Measurements from ENCODE around the gene BYSL.
A peak's percentile ranks its signal among the peaks of the same experiment; 100 is the strongest.
"Not testable (repeated sequence)": the region's sequence is repeated elsewhere in the genome, so short reads cannot be mapped to it uniquely, and the experiment has no call there.

BYSL gene

DNA sequence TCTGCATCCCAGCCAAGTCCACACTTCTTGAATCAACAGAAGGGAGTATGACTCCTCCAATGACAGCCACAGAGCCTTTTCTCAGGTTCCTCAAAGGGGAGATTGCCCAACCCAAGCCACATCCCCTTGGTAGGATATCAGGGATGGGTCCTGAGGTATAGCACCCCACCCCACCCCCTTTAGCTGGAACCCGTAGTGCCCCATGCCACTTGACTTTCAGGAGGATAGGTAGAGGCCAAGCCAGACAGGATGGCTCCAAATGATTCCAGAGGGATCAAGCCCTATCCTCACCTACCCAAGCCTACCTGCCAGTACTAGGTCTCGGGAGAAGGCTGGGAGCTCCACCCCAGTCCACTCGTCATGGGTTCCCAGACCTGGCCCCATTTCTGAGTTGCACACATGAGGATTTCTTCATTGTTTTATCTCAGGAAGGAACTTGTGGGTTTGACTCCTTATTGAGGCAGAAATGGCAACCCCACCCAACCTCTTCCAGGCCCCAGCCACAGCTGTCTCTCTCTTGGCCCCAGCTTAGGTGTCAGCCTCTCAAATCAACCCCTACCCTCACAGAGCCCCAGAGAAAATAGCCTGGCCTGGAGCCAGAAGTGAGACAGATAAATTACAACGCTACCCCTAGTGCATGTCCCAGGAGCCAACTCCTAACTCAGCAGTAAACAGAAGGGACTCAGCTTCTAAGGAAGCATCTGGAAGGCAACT, 16.7 kb downstream of the BYSL start:
- DNase-seq (ENCODE audit: insufficient read length) = no peak
- FAIRE-seq = no peak

DNA sequence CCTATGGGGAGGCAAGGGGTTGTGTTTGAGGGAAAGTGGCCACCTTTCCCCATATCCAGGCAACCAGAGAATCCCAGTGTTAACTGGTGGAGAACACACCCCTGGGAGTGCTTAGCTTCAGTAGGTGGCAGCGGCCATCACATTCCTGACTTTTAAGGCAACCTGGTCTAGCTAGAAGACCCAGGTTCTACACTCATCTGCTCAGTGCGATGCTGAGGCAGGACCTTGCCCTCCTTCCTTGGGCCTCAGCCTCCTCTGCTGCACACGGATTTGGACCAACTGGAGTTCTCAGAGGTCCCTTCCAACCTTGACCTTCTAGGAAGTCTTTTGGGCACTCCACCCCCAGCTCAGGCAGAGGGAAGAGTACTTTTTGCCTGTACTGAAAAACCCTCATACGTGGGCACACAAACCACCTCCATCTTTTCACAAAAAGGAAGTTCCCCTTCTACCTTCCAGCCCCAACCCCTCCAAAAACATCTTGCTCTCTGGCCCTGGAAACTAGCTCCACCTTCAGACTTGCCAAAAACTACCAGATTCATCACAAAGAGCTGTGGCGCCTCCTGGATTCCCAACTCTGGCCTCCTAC, 17.4 kb downstream of the BYSL start:
- no peak for TF ChIP-seq POLR2AphosphoS5 (IDR thresholded peaks at IDR 0.05; ENCODE audit: low read depth, low read length)
- TF ChIP-seq TAF1 (IDR thresholded peaks at IDR 0.05; ENCODE audit: borderline replicate concordance, low read depth, low read length) = no peak
- TF ChIP-seq POLR2A (IDR thresholded peaks at IDR 0.05; ENCODE audit: low read depth, low read length) = no peak
- DNase-seq (ENCODE audit: insufficient read length) (no peak), FAIRE-seq (no peak)

More for the DNA sequence above, 16.7 kb downstream of the BYSL start:
- TF ChIP-seq TAF1 (IDR thresholded peaks at IDR 0.05; ENCODE audit: borderline replicate concordance, low read depth, low read length) = no peak

DNA sequence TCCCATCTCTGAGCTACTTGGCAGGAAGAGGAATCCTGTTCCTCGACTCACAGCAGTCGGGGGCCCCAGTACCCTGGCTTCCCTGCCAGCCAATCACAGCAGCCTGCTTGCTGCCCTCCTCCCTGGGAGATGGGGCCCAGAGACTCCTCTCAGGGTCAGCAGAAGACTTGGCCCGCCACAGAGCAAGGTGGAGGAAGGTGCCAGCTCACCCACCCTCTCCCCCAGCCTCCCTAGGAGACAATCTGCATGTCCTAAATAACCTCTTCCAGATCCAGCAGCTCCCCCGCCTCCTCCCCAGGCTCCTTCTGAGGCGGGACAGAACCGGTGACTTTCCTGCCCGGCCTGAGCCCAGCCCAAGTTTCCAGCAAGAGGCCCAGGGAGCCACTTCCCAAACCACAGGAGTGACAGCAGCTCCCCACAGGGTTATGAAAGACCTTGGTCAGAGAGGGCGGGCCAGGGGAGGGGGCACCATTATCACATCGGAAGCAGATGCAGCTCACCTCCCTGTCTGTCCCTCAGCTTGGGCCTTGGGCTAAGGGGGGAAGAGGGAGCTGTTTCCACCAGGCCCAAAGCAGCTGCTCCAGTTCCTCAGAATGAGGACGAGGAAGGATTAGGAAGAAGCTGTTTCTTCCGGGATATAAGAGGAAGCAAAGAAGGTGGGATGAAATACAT, 18.0 kb downstream of the BYSL start:
- no peak for TF ChIP-seq TAF1 (IDR thresholded peaks at IDR 0.05; ENCODE audit: borderline replicate concordance, low read depth, low read length)
- no peak for TF ChIP-seq POLR2A (IDR thresholded peaks at IDR 0.05; ENCODE audit: low read depth, low read length)
- no peak for TF ChIP-seq POLR2AphosphoS5 (IDR thresholded peaks at IDR 0.05; ENCODE audit: low read depth, low read length)
- FAIRE-seq (no peak), DNase-seq (ENCODE audit: insufficient read length) (no peak)

DNA sequence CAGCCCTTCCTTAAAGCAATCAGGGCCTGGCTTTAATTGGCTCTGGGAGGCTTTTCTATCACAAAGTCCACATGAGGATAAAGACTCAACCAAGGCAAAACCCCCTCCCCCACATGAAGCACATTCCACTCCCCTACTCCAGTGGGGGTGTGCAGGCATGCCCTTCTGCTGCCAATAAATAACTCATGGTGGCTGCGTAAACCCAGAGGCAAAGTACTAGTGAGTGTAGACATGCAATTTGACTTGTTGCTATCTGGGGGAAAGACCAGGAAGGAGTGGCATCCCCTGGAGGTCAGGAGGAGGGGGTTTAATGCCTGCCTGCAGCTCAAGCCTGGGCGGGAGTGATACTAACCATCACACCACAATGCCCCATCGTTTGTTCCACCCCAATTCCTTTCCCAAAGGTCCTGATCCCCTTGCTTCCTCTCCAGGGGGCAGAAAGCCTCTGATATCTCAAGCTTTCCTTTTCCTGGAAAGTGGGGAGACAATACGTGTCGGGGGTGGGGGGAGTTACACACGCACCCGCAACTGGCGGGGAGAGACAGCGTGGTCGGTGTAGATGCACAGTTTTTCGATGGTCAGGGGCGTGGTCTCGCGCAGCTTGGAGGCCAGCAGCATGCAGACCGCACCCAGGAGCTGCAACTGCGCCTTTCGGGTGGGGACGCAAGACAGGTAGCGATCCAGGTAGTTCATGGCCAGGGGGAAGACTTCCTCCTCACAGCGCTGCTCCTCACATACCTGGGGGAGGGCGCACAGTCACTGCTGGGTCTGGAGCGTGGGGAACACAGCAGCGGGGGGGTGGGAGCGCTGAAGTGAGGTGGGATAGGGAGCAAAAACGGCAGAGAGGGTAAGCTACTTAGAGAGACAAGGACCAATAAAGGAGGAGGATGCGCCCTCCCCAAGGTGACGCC, 18.8 kb downstream of the BYSL start:
- TF ChIP-seq TAF1 (IDR thresholded peaks at IDR 0.05; ENCODE audit: borderline replicate concordance, low read depth, low read length) (no peak), POLR2A (IDR thresholded peaks at IDR 0.05; ENCODE audit: low read depth, low read length) (no peak), POLR2AphosphoS5 (IDR thresholded peaks at IDR 0.05; ENCODE audit: low read depth, low read length) (no peak)
- FAIRE-seq (peak; percentile 74), DNase-seq (ENCODE audit: insufficient read length) (no peak)

DNA sequence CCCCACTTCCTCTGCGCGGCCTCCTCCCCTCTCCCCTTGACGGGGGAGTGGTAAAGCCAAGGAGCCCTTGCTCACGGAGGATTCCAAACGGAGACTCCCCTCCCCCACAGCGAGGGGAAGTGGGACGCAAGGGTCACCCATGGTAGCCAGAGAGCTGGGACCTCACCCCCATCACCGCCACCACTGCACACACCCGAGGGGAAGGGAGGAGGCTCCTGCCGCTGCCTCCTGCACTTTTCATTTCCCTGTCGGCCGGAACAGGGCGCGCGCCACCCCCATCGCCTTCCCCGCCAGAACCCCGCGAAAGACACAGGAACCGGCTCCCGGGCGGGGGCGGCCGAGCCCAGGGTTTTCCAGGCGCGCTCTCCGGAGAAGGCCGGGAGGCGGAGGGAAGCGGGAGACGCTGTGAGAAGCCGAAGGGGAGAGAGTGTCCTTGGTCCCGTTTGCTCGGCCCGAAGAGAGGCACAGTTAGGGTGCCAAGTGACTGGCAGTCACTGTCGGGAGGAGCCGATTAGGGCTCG, 19.5 kb downstream of the BYSL start:
- TF ChIP-seq POLR2A (IDR thresholded peaks at IDR 0.05; ENCODE audit: low read depth, low read length) (no peak), POLR2AphosphoS5 (IDR thresholded peaks at IDR 0.05; ENCODE audit: low read depth, low read length) (no peak), TAF1 (IDR thresholded peaks at IDR 0.05; ENCODE audit: borderline replicate concordance, low read depth, low read length) (no peak)
- DNase-seq (ENCODE audit: insufficient read length) (no peak), FAIRE-seq (peak; percentile 9)

DNA sequence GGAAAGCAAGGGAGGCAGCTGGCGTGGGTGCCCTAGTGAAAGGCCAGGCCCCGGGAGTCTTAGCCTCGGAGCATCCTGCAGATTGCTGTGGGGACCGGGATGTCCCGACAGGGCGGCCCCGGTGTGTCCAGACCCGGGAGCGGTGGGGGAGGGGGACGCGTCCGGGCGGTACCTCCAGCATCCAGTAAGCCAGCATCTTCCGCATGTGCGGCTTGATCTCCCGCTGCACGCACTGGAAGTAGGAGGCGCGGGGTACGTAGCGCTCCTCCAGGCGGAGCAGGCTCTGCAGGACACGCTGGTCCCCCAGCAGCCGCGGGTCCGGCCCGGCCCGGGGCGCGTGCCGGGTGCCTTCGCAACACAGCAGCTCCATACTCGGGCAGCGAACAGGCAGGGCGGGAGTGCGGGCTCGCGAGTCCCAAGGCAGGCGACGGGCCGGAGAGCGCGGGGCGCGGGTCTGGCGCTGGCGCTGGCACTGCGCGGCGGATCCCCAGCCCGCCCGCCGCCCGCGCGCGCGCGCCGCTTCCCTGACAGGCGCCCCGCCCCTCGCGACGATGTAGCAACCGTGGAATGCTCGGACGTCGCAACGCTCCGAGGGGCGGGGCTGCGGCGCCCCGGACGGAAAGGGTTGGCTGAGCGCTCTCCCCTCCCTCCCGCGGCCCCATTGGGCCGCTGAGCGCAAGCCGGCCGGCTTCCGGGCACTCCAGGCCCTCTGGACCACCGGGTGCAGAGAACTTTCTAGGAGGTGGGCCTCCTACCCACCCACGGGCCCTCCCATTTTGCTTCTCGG, 20.2 kb downstream of the BYSL start, which contains the start of gene CCND3:
Gene CCND3 (minus strand): TSS at position 529 of the 787 bp plus-strand sequence. CDS start 159 bp downstream, at position 370.
- peak; percentile 69 for TF ChIP-seq POLR2AphosphoS5 (IDR thresholded peaks at IDR 0.05; ENCODE audit: low read depth, low read length)
- peak; percentile 15; the same call in 1 of the 2 replicates for TF ChIP-seq POLR2A (IDR thresholded peaks at IDR 0.05; ENCODE audit: low read depth, low read length)
- TF ChIP-seq TAF1 (IDR thresholded peaks at IDR 0.05; ENCODE audit: borderline replicate concordance, low read depth, low read length) = no peak; the same call in 1 of the 2 replicates
- DNase-seq (ENCODE audit: insufficient read length) (peak; percentile 79), FAIRE-seq (peak; percentile 85)

DNA sequence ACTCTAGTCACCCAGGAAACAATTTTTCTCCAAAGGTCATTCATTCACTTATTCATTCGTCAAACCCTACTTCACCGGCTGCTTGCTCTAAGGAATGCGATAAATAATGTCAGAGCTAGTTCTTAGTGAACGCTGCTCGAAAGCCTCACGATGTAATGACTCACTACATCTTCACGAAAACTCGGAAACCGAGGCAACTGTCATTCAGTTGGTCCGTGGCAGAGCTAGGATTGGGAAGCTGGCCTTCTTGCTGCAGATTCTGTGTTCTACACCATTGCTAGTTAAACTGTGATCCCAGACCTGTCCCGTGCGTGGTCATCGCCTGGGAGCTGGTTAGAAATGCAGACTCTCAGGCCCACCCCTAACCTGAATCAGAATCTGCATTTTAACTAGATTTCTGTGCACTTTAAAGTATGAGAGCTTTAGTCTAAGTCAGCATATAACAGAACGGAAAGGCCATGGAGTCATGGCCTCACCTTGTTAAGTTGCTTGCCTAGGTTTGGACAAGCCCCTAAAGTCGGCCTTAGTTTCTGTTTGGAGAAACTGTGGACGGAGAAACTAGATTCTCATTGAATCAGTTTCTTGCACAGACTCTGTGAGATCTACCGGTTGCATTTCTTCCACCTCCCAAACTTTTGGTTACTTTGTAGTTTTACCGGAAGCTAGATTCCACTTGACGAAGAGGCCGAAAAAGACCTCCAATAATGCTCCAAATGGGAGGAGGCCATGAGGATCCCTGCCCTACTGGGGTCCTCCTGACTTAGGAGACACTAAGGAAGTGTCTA, 21.0 kb downstream of the BYSL start:
- TF ChIP-seq POLR2AphosphoS5 (IDR thresholded peaks at IDR 0.05; ENCODE audit: low read depth, low read length) (no peak), POLR2A (IDR thresholded peaks at IDR 0.05; ENCODE audit: low read depth, low read length) (no peak), TAF1 (IDR thresholded peaks at IDR 0.05; ENCODE audit: borderline replicate concordance, low read depth, low read length) (no peak)
- peak; percentile 46 for FAIRE-seq
- no peak for DNase-seq (ENCODE audit: insufficient read length)

DNA sequence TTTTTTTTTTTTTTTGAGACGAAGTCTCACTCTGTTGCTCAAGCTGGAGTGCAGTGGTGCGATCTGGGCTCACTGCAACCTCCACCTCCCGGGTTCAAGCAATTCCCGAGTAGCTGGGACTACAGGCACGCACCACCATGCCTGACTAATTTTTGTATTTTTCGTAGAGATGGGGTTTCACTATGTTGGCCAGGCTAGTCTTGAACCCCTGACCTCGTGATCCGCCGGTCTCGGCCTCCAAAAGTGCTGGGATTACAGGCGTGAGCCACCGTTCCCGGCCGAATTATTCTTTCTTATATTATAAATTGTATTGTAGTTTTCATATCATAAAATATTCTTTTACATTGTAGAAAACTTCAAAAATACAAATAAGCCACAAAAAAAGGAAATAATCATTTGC, 21.6 kb downstream of the BYSL start:
- FAIRE-seq; DNase-seq (ENCODE audit: insufficient read length): not testable (repeated sequence)

DNA sequence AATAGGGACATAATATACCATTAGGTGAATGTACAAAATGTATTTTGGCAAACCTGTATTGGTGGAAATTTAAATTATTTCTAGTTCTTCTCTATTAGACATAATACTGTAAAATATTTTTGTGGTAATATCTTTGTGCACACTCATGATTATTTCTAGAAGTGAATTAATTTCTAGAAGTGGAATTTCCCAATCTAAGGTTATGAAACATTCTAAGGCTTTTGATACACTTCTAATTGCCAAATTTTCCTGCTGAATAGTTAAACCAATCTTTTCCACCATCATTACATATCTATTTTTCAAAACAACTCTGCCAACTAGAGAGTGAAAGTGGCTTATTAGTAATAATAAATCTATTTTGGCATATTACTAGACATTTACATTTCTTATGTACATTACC, 22.2 kb downstream of the BYSL start:
- no peak for TF ChIP-seq POLR2AphosphoS5 (IDR thresholded peaks at IDR 0.05; ENCODE audit: low read depth, low read length)
- no peak for TF ChIP-seq TAF1 (IDR thresholded peaks at IDR 0.05; ENCODE audit: borderline replicate concordance, low read depth, low read length)
- no peak for TF ChIP-seq POLR2A (IDR thresholded peaks at IDR 0.05; ENCODE audit: low read depth, low read length)
- DNase-seq (ENCODE audit: insufficient read length) (no peak), FAIRE-seq (no peak)

All from GM12892 (cell line).